ENCODE results near the gene HEXD. TPM values are rescaled to one million over a fixed set of nuclear protein-coding genes. Genes with fewer than 3 reads are reported as not detected.
A peak's percentile ranks its signal among the peaks of the same experiment; 100 is the strongest.

Gene HEXD
- total and polyA plus RNA-seq, 11 donors, result 9.9 to 24.1 (median 15.1) TPM

GRCh38 chr17:82390860-82391435 lies 27.2 kb upstream of the HEXD start:
- ATAC-seq, result no peak
- DNase-seq, result peak in 2 of 5 donors; percentile 22 to 27
- Histone ChIP-seq H3K4me3 (no peak overlapping the region), H3K27me3 (peaks cover 0 to 7% (median 0%) of the 10 kb centered on the region in 9 donors), H3K36me3 (peaks cover 0 to 25% (median 8%) of the 10 kb centered on the region in 9 donors), H3K27ac (no peak overlapping the region), H3K4me1 (peaks cover 0 to 12% (median 2%) of the 10 kb centered on the region in 12 donors), H3K9me3 (no peaks in the 10 kb centered on the region)
- TF ChIP-seq CTCF (IDR thresholded peaks at IDR 0.05) (no peak), POLR2A (IDR thresholded peaks at IDR 0.05) (no peak)
- intact Hi-C loops (cut with DNase I), result no loop called here
- 85 to 95% (median 88%) methylated on average over 8 to 13 of the region's 13 CpGs for whole genome bisulfite sequencing, 4 donors

GRCh38 chr17:82391496-82392066 lies 26.6 kb upstream of the HEXD start:
- intact Hi-C loops (cut with DNase I), result no loop called here
- Histone ChIP-seq H3K36me3 (peaks cover 0 to 25% (median 8%) of the 10 kb centered on the region in 9 donors), H3K9me3 (no peaks in the 10 kb centered on the region), H3K4me1 (peaks cover 0 to 11% (median 1%) of the 10 kb centered on the region in 12 donors), H3K27me3 (peaks cover 0 to 5% (median 0%) of the 10 kb centered on the region in 9 donors), H3K27ac (no peak overlapping the region), H3K4me3 (no peak overlapping the region)
- no peak for ATAC-seq
- DNase-seq, result peak in 2 of 5 donors; percentile 19 to 47
- no peak for TF ChIP-seq CTCF (IDR thresholded peaks at IDR 0.05)
- TF ChIP-seq POLR2A (IDR thresholded peaks at IDR 0.05), result no peak
- WGBS, 4 donors, result 95 to 98% (median 96%) methylated on average over 9 to 23 of the region's 23 CpGs

- 94% methylated on average over 25 to 28 of the region's 28 CpGs for WGBS, 4 donors
- Histone ChIP-seq H3K36me3 (peaks cover 0 to 25% (median 8%) of the 10 kb centered on the region in 9 donors), H3K27ac (no peak overlapping the region), H3K27me3 (no peaks in the 10 kb centered on the region), H3K4me3 (no peak overlapping the region), H3K9me3 (no peaks in the 10 kb centered on the region), H3K4me1 (peaks cover 0 to 9% (median 0%) of the 10 kb centered on the region in 12 donors)
- ATAC-seq, result no peak
- no peak for TF ChIP-seq CTCF (IDR thresholded peaks at IDR 0.05)
- no peak for TF ChIP-seq POLR2A (IDR thresholded peaks at IDR 0.05)
- DNase-seq, result peak in 2 of 5 donors; percentile 18 to 34
- intact Hi-C loops (cut with DNase I), result no loop called here
These were observed 25.8 kb upstream of the HEXD start for GRCh38 chr17:82392209-82392920.

GRCh38 chr17:82392941-82393340 lies 25.2 kb upstream of the HEXD start:
- H3K27me3 ChIP-seq, result no peaks in the 10 kb centered on the region
- TF ChIP-seq CTCF (IDR thresholded peaks at IDR 0.05), result no peak
- TF ChIP-seq POLR2A (IDR thresholded peaks at IDR 0.05), result no peak
- no peaks in the 10 kb centered on the region for H3K9me3 ChIP-seq
- H3K4me3 ChIP-seq, result no peak overlapping the region
- peaks cover 0 to 8% (median 0%) of the 10 kb centered on the region in 12 donors for H3K4me1 ChIP-seq
- peaks cover 0 to 25% (median 8%) of the 10 kb centered on the region in 9 donors for H3K36me3 ChIP-seq
- intact Hi-C loops (cut with DNase I), result no loop called here
- no peak for ATAC-seq
- WGBS, 4 donors, result 87 to 90% (median 89%) methylated on average over 15 of the region's 15 CpGs
- DNase-seq, result peak in 2 of 5 donors; percentile 19 to 57
- H3K27ac ChIP-seq, result no peak overlapping the region
